ENCODE results near the gene STRN4. TPM values are rescaled to one million over a fixed set of nuclear protein-coding genes. Genes with fewer than 3 reads are reported as not detected.

Gene STRN4
- total RNA-seq, 1 donor from 2014 or later: 97.7 TPM

DNA sequence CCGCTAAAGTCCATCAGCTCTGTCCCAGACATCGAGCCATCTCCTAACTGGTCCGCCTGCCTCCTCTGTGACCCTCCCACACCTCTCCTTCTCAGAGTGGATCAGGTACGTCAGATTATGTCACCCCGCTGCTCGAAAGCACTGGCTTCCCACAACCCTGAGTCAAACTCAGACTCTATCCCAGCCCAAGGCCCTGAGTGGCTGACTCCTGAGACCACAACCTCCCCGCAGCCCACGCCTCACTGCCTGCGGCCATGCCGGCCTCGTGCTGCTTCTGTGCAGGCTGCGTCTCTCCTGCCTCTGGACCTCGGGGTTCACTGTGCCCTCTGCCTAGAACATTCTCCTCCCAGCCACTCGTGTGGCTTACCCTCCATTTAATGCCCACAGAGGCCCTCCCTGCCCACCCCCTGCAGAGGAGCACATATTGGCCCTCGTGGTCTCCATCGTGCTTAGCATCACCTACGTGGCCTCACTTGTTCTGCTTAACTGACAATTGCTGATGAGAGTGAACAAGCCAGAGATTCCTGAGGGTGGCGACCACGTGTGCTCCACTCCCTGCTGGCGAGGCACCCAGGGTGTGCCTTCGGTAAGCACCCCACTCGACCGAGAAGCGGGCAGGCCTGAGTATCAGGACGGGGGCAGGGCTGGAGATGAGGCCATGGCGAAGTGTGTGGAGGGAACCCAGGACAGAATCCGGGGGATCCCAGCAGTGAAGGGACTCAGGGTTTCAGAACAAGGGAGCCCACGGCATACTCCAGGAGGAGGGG lies 13.9 kb downstream of the STRN4 start:
- H3K27ac Mint-ChIP-seq: no peak overlapping the region
- H3K27me3 Mint-ChIP-seq (ENCODE audit: low read depth): no peaks in the 10 kb centered on the region

DNA sequence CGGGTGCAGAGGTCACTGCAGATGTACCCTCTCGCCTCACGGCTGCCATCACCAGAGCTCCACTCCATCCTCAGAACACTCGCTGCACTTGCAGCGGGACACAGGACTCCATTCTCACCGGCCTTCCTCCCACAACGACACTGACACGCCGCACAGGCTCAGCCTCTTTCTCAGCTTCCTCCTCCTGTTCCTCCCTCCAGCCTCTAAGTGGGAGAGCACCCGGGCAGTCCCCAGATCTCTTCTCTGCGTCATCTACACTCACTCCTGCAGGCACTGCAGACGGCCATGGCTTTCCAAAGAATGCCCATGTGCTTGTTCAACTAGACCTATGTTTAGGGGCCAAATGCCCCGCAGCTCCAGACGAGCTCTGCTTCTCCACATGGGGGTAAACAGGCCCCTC lies 14.7 kb downstream of the STRN4 start:
- H3K36me3 Mint-ChIP-seq (ENCODE audit: low read depth): peaks cover 67% of the 10 kb centered on the region
- no peaks in the 10 kb centered on the region for H3K9me3 Mint-ChIP-seq
- H3K4me1 Mint-ChIP-seq (ENCODE audit: low read depth): peaks cover 22% of the 10 kb centered on the region
- peak overlapping the region; percentile 36 for H3K27ac Mint-ChIP-seq
- no peak for DNase-seq (ENCODE audit: low spot score)
- no peak overlapping the region for H3K4me3 Mint-ChIP-seq (ENCODE audit: low read depth)
- H3K27me3 Mint-ChIP-seq (ENCODE audit: low read depth): no peaks in the 10 kb centered on the region
- intact Hi-C loops (cut with micrococcal nuclease): no loop called here

More for the DNA sequence above, 13.9 kb downstream of the STRN4 start:
- H3K4me3 Mint-ChIP-seq (ENCODE audit: low read depth): no peak overlapping the region
- peaks cover 69% of the 10 kb centered on the region for H3K36me3 Mint-ChIP-seq (ENCODE audit: low read depth)
- DNase-seq (ENCODE audit: low spot score): no peak
- intact Hi-C loops (cut with micrococcal nuclease): no loop called here
- H3K9me3 Mint-ChIP-seq: no peaks in the 10 kb centered on the region
- peaks cover 22% of the 10 kb centered on the region for H3K4me1 Mint-ChIP-seq (ENCODE audit: low read depth)

DNA sequence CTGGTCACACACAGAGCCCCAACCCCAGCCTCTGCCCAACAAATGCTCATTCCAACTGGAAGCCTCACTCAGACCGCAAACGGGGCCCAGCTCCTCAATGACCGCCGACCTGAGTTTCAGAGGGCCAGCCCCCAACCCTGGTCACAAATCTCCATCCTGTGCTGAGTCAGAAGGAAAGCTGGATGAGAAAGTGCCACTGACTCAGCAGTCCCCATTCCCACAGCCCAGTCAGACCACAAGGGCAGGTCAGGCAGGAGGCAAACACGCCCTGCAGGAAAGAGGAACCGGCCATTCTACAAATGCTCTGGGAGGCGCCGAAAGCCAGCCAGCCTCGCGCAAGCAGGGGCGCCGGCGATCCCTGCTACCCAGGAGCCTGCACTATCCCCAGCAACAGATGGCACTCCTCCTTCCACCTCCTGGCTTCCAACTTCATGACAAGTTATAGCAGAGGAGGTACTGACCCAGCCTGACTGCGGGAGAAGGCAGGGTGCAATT lies 15.2 kb downstream of the STRN4 start:
- H3K9me3 Mint-ChIP-seq: no peaks in the 10 kb centered on the region
- no peak for DNase-seq (ENCODE audit: low spot score)
- peaks cover 22% of the 10 kb centered on the region for H3K4me1 Mint-ChIP-seq (ENCODE audit: low read depth)
- no peak overlapping the region for H3K4me3 Mint-ChIP-seq (ENCODE audit: low read depth)
- peak overlapping the region; percentile 34 for H3K27ac Mint-ChIP-seq
- H3K27me3 Mint-ChIP-seq (ENCODE audit: low read depth): no peaks in the 10 kb centered on the region
- intact Hi-C loops (cut with micrococcal nuclease): no loop called here
- H3K36me3 Mint-ChIP-seq (ENCODE audit: low read depth): peaks cover 71% of the 10 kb centered on the region

GRCh38 chr19:46730595-46730994 lies 15.7 kb downstream of the STRN4 start:
- intact Hi-C loops (cut with micrococcal nuclease): no loop called here
- Mint-ChIP-seq H3K36me3 (ENCODE audit: low read depth) (peaks cover 76% of the 10 kb centered on the region), H3K27me3 (ENCODE audit: low read depth) (no peaks in the 10 kb centered on the region), H3K4me3 (ENCODE audit: low read depth) (no peak overlapping the region), H3K9me3 (no peaks in the 10 kb centered on the region), H3K27ac (no peak overlapping the region), H3K4me1 (ENCODE audit: low read depth) (peaks cover 22% of the 10 kb centered on the region)
- no peak for DNase-seq (ENCODE audit: low spot score)

DNA sequence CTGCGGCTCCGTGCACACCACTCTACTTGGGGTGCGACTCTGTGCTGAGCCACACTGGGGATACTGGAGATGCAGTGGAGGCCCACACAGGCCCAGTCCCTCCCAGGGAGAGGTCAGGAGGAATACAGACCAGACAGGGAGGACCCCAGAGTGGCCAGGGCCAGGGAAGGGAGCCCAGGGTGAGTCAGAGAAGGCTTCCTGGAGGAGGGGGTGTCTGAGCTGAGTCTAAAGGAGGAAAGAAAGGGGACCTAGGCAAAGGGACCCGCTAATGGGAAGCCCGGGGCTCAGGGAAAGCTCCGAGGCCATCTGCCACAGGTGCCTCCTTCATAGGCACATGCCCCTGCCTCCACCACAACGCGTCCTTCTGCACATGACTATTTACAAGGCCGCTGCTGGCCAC lies 16.1 kb downstream of the STRN4 start:
- no peak for DNase-seq (ENCODE audit: low spot score)
- Mint-ChIP-seq H3K4me1 (ENCODE audit: low read depth) (peaks cover 22% of the 10 kb centered on the region), H3K9me3 (no peaks in the 10 kb centered on the region), H3K27me3 (ENCODE audit: low read depth) (no peaks in the 10 kb centered on the region), H3K27ac (no peak overlapping the region), H3K4me3 (ENCODE audit: low read depth) (no peak overlapping the region), H3K36me3 (ENCODE audit: low read depth) (peaks cover 77% of the 10 kb centered on the region)
- intact Hi-C loops (cut with micrococcal nuclease): no loop called here

GRCh38 chr19:46729696-46730095 lies 16.6 kb downstream of the STRN4 start:
- intact Hi-C loops (cut with micrococcal nuclease): no loop called here
- Mint-ChIP-seq H3K27me3 (ENCODE audit: low read depth) (no peaks in the 10 kb centered on the region), H3K4me1 (ENCODE audit: low read depth) (peaks cover 22% of the 10 kb centered on the region), H3K9me3 (no peaks in the 10 kb centered on the region), H3K4me3 (ENCODE audit: low read depth) (no peak overlapping the region), H3K36me3 (ENCODE audit: low read depth) (peaks cover 78% of the 10 kb centered on the region), H3K27ac (no peak overlapping the region)
- DNase-seq (ENCODE audit: low spot score): no peak

DNA sequence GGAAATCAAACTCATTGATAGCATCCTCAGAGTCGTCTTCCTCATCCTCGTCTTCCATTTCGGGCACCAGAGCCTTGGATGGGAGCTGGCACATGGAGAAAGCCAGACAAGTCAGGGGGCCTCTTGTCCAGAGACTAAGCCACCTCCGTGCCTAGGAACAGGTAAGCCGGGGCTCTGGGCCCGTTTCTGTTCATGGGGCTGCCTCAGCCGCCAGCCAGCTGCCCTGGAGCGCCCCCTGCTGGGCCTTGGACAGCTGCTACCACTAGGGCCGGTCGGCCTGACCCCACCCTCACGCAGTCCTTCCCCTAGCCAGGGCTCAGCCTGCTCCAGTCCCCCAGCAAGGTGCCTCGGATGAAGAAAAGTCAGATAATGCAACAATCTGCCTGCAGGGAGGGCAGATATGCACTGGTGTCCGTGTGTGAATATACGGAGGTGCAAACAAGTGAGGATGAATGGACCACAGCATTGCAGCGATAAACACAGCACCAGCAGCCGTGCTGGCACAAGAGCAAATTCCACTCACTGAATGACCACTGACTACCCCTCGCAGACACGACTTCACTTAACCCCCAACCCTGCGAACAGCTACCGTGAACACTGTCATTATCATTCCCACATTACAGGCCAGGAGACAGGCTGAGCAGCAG lies 17.4 kb downstream of the STRN4 start:
- peak; percentile 68 for DNase-seq (ENCODE audit: low spot score)
- peaks cover 77% of the 10 kb centered on the region for H3K36me3 Mint-ChIP-seq (ENCODE audit: low read depth)
- H3K4me3 Mint-ChIP-seq (ENCODE audit: low read depth): no peak overlapping the region
- intact Hi-C loops (cut with micrococcal nuclease): loop anchor here (1.0 kb wide), 2 partner anchors 25 to 115 kb away; no protein-coding TSS in a partner anchor
- no peak overlapping the region for H3K27ac Mint-ChIP-seq
- H3K4me1 Mint-ChIP-seq (ENCODE audit: low read depth): peaks cover 21% of the 10 kb centered on the region
- no peaks in the 10 kb centered on the region for H3K9me3 Mint-ChIP-seq
- no peaks in the 10 kb centered on the region for H3K27me3 Mint-ChIP-seq (ENCODE audit: low read depth)

DNA sequence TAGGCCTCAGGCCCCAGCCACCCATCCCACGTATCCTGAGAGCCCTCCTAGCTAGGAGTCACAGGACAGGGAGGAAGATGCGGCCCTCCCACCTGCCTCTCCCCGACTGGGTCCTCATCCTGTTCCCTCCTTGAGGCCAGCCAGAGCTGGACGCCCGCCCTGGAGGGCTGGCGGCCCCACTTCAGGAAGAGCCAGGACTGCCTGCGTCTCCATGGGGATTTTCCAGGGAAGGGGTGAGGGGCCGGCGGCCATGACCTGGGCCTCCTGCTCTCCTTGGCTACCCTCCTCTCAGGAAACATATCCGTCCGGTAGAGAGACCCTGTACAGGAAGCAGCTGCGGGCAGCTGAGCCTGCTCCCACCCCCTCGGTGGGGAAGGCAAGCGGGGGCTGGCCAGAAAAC lies 18.0 kb downstream of the STRN4 start:
- intact Hi-C loops (cut with micrococcal nuclease): loop anchor here (1.0 kb wide), 2 partner anchors 24 to 114 kb away; no protein-coding TSS in a partner anchor
- Mint-ChIP-seq H3K36me3 (ENCODE audit: low read depth) (peaks cover 75% of the 10 kb centered on the region), H3K9me3 (no peaks in the 10 kb centered on the region), H3K27me3 (ENCODE audit: low read depth) (no peaks in the 10 kb centered on the region), H3K4me1 (ENCODE audit: low read depth) (peaks cover 21% of the 10 kb centered on the region), H3K27ac (no peak overlapping the region), H3K4me3 (ENCODE audit: low read depth) (no peak overlapping the region)
- no peak for DNase-seq (ENCODE audit: low spot score)

DNA sequence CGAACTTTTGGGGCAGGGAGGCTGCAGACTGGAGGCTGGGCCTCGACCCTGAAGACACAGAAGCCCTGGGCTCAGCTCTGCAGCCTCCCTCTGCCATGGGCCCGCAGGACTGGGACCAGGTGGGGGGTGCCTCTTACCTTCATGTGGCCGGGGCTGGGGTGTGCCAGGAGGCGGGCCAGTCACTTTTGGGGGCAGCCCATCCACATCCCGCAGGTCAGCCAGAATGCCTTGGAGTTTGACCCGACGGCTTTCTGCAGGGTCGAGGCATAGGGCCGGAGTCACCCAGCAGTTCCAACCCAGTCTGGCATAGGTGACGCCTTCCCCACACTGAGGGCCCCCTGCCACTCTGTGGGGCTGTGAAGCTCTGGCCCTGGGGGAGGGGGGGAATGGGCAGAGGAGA lies 18.5 kb downstream of the STRN4 start:
- Mint-ChIP-seq H3K4me1 (ENCODE audit: low read depth) (peaks cover 21% of the 10 kb centered on the region), H3K9me3 (no peaks in the 10 kb centered on the region), H3K27me3 (ENCODE audit: low read depth) (no peaks in the 10 kb centered on the region), H3K36me3 (ENCODE audit: low read depth) (peaks cover 71% of the 10 kb centered on the region), H3K4me3 (ENCODE audit: low read depth) (no peak overlapping the region), H3K27ac (no peak overlapping the region)
- DNase-seq (ENCODE audit: low spot score): no peak
- intact Hi-C loops (cut with micrococcal nuclease): loop anchor here (1.0 kb wide), 2 partner anchors 23 to 113 kb away; no protein-coding TSS in a partner anchor

DNA sequence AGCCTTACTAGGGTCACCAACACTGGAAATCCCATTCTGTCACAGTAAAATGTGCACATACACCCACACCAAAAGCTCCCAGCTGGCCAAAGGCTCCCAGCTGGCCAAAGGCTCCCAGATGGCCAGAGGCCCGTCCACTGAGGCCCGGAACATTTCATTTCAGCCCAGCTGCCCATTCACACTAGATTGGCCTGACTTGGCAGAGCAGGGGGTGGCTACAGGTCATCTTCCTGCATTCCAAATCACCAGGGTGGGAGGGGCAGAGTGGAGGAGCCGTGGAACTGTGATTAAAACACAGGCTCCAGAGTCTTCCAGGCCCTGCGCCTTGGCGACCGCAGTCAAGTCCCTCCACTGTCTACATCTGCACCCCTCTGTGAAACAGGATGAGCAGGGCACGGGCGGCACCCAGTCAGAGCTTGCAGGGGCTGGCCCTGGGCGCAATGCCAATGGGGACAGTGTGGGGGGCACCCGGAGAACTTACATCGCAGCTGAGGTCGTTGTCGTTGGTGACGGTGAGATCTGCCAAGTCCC lies 19.2 kb downstream of the STRN4 start:
- Mint-ChIP-seq H3K9me3 (no peaks in the 10 kb centered on the region), H3K4me3 (ENCODE audit: low read depth) (no peak overlapping the region), H3K27ac (no peak overlapping the region), H3K27me3 (ENCODE audit: low read depth) (no peaks in the 10 kb centered on the region), H3K36me3 (ENCODE audit: low read depth) (peaks cover 69% of the 10 kb centered on the region), H3K4me1 (ENCODE audit: low read depth) (peaks cover 21% of the 10 kb centered on the region)
- intact Hi-C loops (cut with micrococcal nuclease): no loop called here
- DNase-seq (ENCODE audit: low spot score): no peak

GRCh38 chr19:46726551-46726950 lies 19.7 kb downstream of the STRN4 start:
- peaks cover 67% of the 10 kb centered on the region for H3K36me3 Mint-ChIP-seq (ENCODE audit: low read depth)
- peaks cover 17% of the 10 kb centered on the region for H3K4me1 Mint-ChIP-seq (ENCODE audit: low read depth)
- no peak for DNase-seq (ENCODE audit: low spot score)
- H3K4me3 Mint-ChIP-seq (ENCODE audit: low read depth): no peak overlapping the region
- no peak overlapping the region for H3K27ac Mint-ChIP-seq
- H3K9me3 Mint-ChIP-seq: no peaks in the 10 kb centered on the region
- no peaks in the 10 kb centered on the region for H3K27me3 Mint-ChIP-seq (ENCODE audit: low read depth)
- intact Hi-C loops (cut with micrococcal nuclease): no loop called here

DNA sequence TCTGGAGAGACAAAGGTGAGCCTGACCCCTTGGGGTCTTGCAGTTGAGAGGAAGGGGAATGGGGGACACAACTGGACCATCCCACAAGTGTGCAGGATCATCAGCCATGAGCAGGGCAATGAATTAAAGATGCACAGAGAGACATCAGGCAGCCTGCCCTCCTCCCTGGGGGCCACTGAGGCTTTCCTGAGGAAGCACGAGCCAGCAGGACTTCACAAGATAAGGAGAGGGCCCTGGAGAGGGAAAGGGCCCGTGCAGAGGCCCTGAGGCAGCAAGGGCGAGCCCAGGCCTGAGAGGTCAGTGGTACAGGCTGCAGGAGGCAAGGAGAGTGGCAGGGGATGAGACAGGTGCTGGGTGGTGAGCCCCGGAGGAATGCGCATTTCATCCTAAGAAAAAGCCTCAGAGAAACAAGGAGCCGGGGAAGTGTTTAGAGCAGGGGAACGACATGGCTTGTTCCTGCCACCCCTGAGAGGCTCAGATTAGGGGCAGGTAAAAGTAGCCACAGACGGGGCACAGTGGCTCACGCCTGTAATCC lies 20.3 kb downstream of the STRN4 start:
- Mint-ChIP-seq H3K27ac (no peak overlapping the region), H3K27me3 (ENCODE audit: low read depth) (no peaks in the 10 kb centered on the region), H3K4me3 (ENCODE audit: low read depth) (no peak overlapping the region), H3K9me3 (no peaks in the 10 kb centered on the region), H3K4me1 (ENCODE audit: low read depth) (peaks cover 11% of the 10 kb centered on the region), H3K36me3 (ENCODE audit: low read depth) (peaks cover 67% of the 10 kb centered on the region)
- intact Hi-C loops (cut with micrococcal nuclease): no loop called here
- DNase-seq (ENCODE audit: low spot score): no peak

Measured in activated T-helper 2 cell treated with anti-CD3 and anti-CD28 coated beads, Interferon-gamma antibody, Interleukin-2, Interleukin-4, amounts not matched to agents 10 μg/mL and 5 μg/mL and 100 μg/mL, durations not matched to agents 14 hours and 24 hours and 36 hours (primary cell).